OCI-LY1 (cell line): ENCODE data around the gene FAT1.

Source experiments
- H2AFZ ChIP-seq: fragments of 200-600 bp; sonication (generic), shearing (Covaris generic); 2 replicates; pipeline ENCODE4 v1.6.0; 2014; ENCODE audit warnings: antibody characterized with exemption, mild to moderate bottlenecking, low read length
- H3F3A ChIP-seq: fragments of 200-600 bp; sonication (generic), shearing (Covaris generic); 2 replicates; pipeline ENCODE4 v1.6.0; 2014; ENCODE audit warnings: mild to moderate bottlenecking, antibody characterized with exemption, low read length, moderate library complexity; ENCODE audit not compliant: insufficient read depth
- H3K27ac ChIP-seq: fragments of 200-600 bp; sonication (generic); 2 replicates; pipeline ENCODE4 v1.5.1; 2014; ENCODE audit warnings: low read length, mixed run types, mild to moderate bottlenecking, low read depth; ENCODE audit not compliant: poor library complexity, severe bottlenecking
- H3K27me3 ChIP-seq: fragments of 200-600 bp; sonication (generic); 2 replicates; pipeline ENCODE4 v1.6.0; 2014; ENCODE audit warnings: antibody characterized with exemption, mild to moderate bottlenecking, low read length, moderate library complexity; ENCODE audit not compliant: insufficient read depth
- H3K36me3 ChIP-seq: fragments of 200-600 bp; sonication (generic); 2 replicates; pipeline ENCODE4 v1.6.1; 2014; ENCODE audit warnings: mild to moderate bottlenecking, antibody characterized with exemption, low read length, moderate library complexity, mixed read lengths; ENCODE audit not compliant: insufficient read depth
- H3K4me1 ChIP-seq: fragments of 200-600 bp; sonication (generic); 2 replicates; pipeline ENCODE4 v1.5.1; 2014; ENCODE audit warnings: mild to moderate bottlenecking, low read length, moderate library complexity; ENCODE audit not compliant: insufficient read depth, severe bottlenecking
- H3K4me2 ChIP-seq: fragments of 200-600 bp; sonication (generic), shearing (Covaris generic); 2 replicates; pipeline ENCODE4 v1.6.1; 2014; ENCODE audit warnings: low read length
- H3K4me3 ChIP-seq: fragments of 200-600 bp; sonication (generic); 2 replicates; pipeline ENCODE4 v1.5.1; 2014; ENCODE audit warnings: low read length, low read depth, mild to moderate bottlenecking, mixed read lengths; ENCODE audit not compliant: poor library complexity, severe bottlenecking
- H3K79me2 ChIP-seq: fragments of 200-600 bp; shearing (Covaris generic); 2 replicates; pipeline ENCODE4 v1.6.1; 2016; ENCODE audit warnings: mixed run types, low read length, mixed read lengths; ENCODE audit not compliant: insufficient read depth
- H3K9ac ChIP-seq: fragments of 200-600 bp; sonication (generic), shearing (Covaris generic); 2 replicates; pipeline ENCODE4 v1.6.1; 2014; ENCODE audit warnings: mild to moderate bottlenecking, low read length, mixed read lengths
- H3K9me2 ChIP-seq: fragments of 200-600 bp; sonication (generic), shearing (Covaris generic); 2 replicates; pipeline ENCODE4 v1.6.1; 2014; ENCODE audit warnings: low read depth, mild to moderate bottlenecking, low read length, mixed read lengths
- H3K9me3 ChIP-seq: fragments of 200-600 bp; shearing (Covaris generic); 2 replicates; pipeline ENCODE4 v1.6.1; 2014; ENCODE audit warnings: low read length, mixed read lengths
- H4K20me1 ChIP-seq: fragments of 200-600 bp; sonication (generic), shearing (Covaris generic); 2 replicates; pipeline ENCODE4 v1.6.0; 2016; ENCODE audit warnings: mild to moderate bottlenecking, low read length; ENCODE audit not compliant: insufficient read depth
- EZH2 ChIP-seq: fragments of 200-600 bp; sonication (generic), shearing (Covaris generic); IDR thresholded peaks from 2 replicates; pipeline ENCODE4 v1.8.0; 2017; ENCODE audit warnings: borderline replicate concordance, mixed run types, mild to moderate bottlenecking, antibody characterized with exemption, low read length, moderate library complexity, mixed read lengths
- TF ChIP-seq, protein P1 (sequence below): fragments of 200-600 bp; sonication (generic), shearing (Covaris generic); IDR thresholded peaks from 2 replicates; pipeline ENCODE4 v1.5.1; 2017; ENCODE audit warnings: mild to moderate bottlenecking, antibody characterized with exemption, low read length, moderate library complexity, mixed read lengths

Gene FAT1

DNA sequence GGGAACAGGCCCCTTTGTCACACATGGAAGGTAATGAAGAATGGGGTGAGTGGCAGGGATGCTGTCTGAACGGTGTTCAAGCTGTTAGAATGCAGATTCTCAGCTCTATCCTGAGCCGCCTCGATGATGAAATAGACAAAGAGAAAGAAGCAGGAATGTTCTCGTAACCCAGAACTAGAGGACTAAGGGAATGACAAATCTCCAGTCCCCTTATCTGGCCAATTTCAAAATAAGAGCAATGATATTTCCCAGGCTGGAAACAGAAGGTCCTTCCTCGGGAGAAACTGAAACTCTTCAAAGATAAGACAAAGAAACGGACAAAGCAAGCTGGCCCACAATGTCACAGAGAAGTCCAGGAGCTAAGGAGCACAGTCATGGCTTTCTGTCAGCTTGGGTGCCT lies 138.7 kb downstream of the FAT1 start:
- H2AFZ ChIP-seq, result no peak overlapping the region
- H4K20me1 ChIP-seq, result no peaks in the 10 kb centered on the region

DNA sequence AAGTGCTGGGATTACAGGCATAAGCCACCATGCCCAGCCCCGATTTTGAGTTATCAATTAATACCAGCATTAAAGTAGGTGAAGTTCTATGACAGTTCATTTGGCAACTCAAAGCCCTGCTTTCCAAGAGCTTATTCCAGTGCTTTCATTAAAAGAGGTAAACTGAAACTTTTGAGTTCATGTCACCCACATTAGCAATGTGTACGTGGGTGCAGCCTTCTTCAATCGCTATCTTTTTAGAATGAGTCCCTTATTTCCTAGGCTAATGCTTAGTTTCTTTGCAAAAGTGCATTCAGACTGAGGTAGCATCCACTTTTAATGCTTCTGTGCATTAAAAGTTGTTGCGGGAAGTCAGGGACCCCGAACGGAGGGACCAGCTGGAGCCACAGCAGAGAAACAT lies 142.2 kb downstream of the FAT1 start:
- Histone ChIP-seq H3K9me2 (no peaks in the 10 kb centered on the region), H3K79me2 (no peaks in the 10 kb centered on the region), H3K9ac (no peak overlapping the region), H4K20me1 (no peaks in the 10 kb centered on the region), H3K4me3 (no peak overlapping the region), H3F3A (no peaks in the 10 kb centered on the region), H3K9me3 (no peaks in the 10 kb centered on the region), H2AFZ (no peak overlapping the region), H3K4me1 (peaks cover 2% of the 10 kb centered on the region), H3K4me2 (no peak overlapping the region), H3K27me3 (no peaks in the 10 kb centered on the region), H3K36me3 (no peaks in the 10 kb centered on the region), H3K27ac (no peak overlapping the region)
- TF ChIP-seq, protein P1, sequence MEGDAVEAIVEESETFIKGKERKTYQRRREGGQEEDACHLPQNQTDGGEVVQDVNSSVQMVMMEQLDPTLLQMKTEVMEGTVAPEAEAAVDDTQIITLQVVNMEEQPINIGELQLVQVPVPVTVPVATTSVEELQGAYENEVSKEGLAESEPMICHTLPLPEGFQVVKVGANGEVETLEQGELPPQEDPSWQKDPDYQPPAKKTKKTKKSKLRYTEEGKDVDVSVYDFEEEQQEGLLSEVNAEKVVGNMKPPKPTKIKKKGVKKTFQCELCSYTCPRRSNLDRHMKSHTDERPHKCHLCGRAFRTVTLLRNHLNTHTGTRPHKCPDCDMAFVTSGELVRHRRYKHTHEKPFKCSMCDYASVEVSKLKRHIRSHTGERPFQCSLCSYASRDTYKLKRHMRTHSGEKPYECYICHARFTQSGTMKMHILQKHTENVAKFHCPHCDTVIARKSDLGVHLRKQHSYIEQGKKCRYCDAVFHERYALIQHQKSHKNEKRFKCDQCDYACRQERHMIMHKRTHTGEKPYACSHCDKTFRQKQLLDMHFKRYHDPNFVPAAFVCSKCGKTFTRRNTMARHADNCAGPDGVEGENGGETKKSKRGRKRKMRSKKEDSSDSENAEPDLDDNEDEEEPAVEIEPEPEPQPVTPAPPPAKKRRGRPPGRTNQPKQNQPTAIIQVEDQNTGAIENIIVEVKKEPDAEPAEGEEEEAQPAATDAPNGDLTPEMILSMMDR, result no peak
- no peak for TF ChIP-seq EZH2

More for the DNA sequence above, 138.7 kb downstream of the FAT1 start:
- Histone ChIP-seq H3K9ac (no peak overlapping the region), H3K79me2 (no peaks in the 10 kb centered on the region), H3F3A (no peaks in the 10 kb centered on the region), H3K4me2 (no peak overlapping the region), H3K9me2 (no peaks in the 10 kb centered on the region), H3K4me1 (peaks cover 11% of the 10 kb centered on the region), H3K27me3 (no peaks in the 10 kb centered on the region), H3K27ac (no peak overlapping the region), H3K9me3 (no peaks in the 10 kb centered on the region), H3K4me3 (no peak overlapping the region), H3K36me3 (no peaks in the 10 kb centered on the region)
- TF ChIP-seq, protein P1, result no peak
- TF ChIP-seq EZH2, result no peak

DNA sequence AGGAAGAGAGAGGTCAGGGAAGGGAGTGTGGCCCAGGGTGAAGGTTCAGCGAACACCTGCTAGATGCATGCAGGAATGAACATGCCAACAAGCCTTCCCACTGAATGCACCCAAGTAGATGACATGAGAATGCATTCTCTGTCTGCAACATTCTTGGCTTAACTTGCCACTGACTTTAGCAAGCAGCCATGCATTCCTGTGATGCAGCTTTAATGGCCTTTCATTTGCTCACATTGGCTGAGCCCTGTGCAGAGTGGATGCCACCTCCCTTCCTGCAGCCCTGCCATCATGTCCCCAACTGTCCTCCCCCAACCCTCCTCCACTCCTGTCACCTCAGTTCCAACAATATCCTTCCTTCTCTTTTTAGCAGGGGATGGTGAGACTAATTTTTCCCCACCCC lies 143.0 kb downstream of the FAT1 start:
- TF ChIP-seq EZH2, result no peak
- TF ChIP-seq, protein P1, result no peak
- Histone ChIP-seq H3K9me3 (no peaks in the 10 kb centered on the region), H3K4me1 (no peaks in the 10 kb centered on the region), H3K9me2 (no peaks in the 10 kb centered on the region), H3K36me3 (no peaks in the 10 kb centered on the region), H3K27me3 (no peaks in the 10 kb centered on the region), H4K20me1 (no peaks in the 10 kb centered on the region), H3K4me3 (no peak overlapping the region), H3F3A (no peaks in the 10 kb centered on the region), H3K9ac (no peak overlapping the region), H3K79me2 (no peaks in the 10 kb centered on the region), H3K27ac (no peak overlapping the region), H2AFZ (no peak overlapping the region), H3K4me2 (no peak overlapping the region)
